ENCODE results near the gene PGK2. TPM values are rescaled to one million over a fixed set of nuclear protein-coding genes. Genes with fewer than 3 reads are reported as not detected.

Gene PGK2
- total and polyA plus RNA-seq, 5 donors from 2014 or later = not detected

Other genes with a start within 250 kb of the PGK2 start
- gene C6orf141, start 236.6 kb downstream of the PGK2 start, total RNA-seq = not detected
- gene C6orf141, start 236.6 kb downstream of the PGK2 start, polyA plus RNA-seq = not detected
- not detected for gene RHAG, start 150.4 kb downstream of the PGK2 start, total RNA-seq
- not detected for gene RHAG, start 150.4 kb downstream of the PGK2 start, polyA plus RNA-seq
- not detected for gene CRISP2, start 73.7 kb downstream of the PGK2 start, total RNA-seq
- gene CRISP2, start 73.7 kb downstream of the PGK2 start, polyA plus RNA-seq = not detected
- not detected for gene CRISP3, start 42.9 kb downstream of the PGK2 start, total RNA-seq
- gene CRISP3, start 42.9 kb downstream of the PGK2 start, polyA plus RNA-seq = not detected
- not detected for gene CRISP1, start 79.2 kb upstream of the PGK2 start, total RNA-seq
- gene CRISP1, start 79.2 kb upstream of the PGK2 start, polyA plus RNA-seq = not detected
- not detected for gene DEFB114, start 176.9 kb upstream of the PGK2 start, total RNA-seq
- gene DEFB114, start 176.9 kb upstream of the PGK2 start, polyA plus RNA-seq = not detected
- gene DEFB113, start 182.3 kb upstream of the PGK2 start, total RNA-seq = not detected
- gene DEFB113, start 182.3 kb upstream of the PGK2 start, polyA plus RNA-seq = not detected
- not detected for gene DEFB110, start 234.7 kb upstream of the PGK2 start, total RNA-seq
- gene DEFB110, start 234.7 kb upstream of the PGK2 start, polyA plus RNA-seq = not detected

Data from CD4-positive, CD25-positive, alpha-beta regulatory T cell (primary cell).